Measurements from ENCODE around the gene CEP43.
A peak's percentile ranks its signal among the peaks of the same experiment; 100 is the strongest.

CEP43 gene

DNA sequence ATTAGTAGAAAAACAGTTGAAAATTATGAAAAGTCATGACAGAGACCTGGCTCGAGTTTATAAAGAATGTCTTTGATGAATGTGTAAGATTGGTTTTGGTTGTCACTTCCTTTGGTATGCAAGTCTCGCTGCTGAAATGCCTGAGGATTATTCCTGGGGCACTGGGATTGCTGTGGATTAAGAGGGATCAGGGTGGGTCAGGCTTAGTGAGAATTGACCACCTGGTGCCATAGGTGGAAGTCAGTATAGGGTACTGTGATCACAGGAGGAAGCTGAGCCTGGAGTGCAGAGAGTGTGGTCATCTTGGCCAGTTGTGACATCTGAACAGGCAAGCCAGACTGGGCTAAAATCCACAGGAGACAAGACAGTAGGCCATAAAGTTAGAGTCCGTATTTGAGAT lies 34.9 kb downstream of the CEP43 start:
- H3K27ac ChIP-seq (ENCODE audit: low read length, poor library complexity, severe bottlenecking): no peak overlapping the region
- H3K4me2 ChIP-seq (ENCODE audit: low read length, poor library complexity, severe bottlenecking): peak overlapping the region; percentile 28
- DNase-seq: no peak
- no peaks in the 10 kb centered on the region for H3K9me3 ChIP-seq (ENCODE audit: control insufficient read depth, low read length)
- no peak overlapping the region for H4K8ac ChIP-seq (ENCODE audit: low read length)
- no peaks in the 10 kb centered on the region for H3K27me3 ChIP-seq (ENCODE audit: control insufficient read depth in 1 of 2, insufficient read depth in 1 of 2, low read length in 2 of 2)
- H3K79me1 ChIP-seq (replicated peaks; ENCODE audit: low read length, poor library complexity, severe bottlenecking): peaks cover 17% of the 10 kb centered on the region
- H4K91ac ChIP-seq (ENCODE audit: low read length): no peak overlapping the region
- H3K4me3 ChIP-seq (ENCODE audit: insufficient read depth in 1 of 2, low read depth in 1 of 2, low read length in 2 of 2): no peak overlapping the region
- H3K23ac ChIP-seq (ENCODE audit: low read length in 2 of 2): peak overlapping the region in 1 of 2 experiments; percentile 91
- no peak overlapping the region for H2BK120ac ChIP-seq (ENCODE audit: low read depth, low read length)
- H2BK5ac ChIP-seq (ENCODE audit: low read depth, low read length, poor library complexity, severe bottlenecking): no peak overlapping the region
- H3K4me1 ChIP-seq (ENCODE audit: control insufficient read depth, insufficient read depth, low read depth, low read length): peaks cover 1% of the 10 kb centered on the region
- peaks cover 37 to 65% of the 10 kb centered on the region in 2 experiments for H3K36me3 ChIP-seq (ENCODE audit: control insufficient read depth in 1 of 2, insufficient read depth in 2 of 2, low read depth in 1 of 2, low read length in 2 of 2)
- no peak overlapping the region for H3K9ac ChIP-seq (ENCODE audit: low read length)
- H3K18ac ChIP-seq (ENCODE audit: low read depth in 1 of 2, low read length in 2 of 2): no peak overlapping the region
- 96% methylated on average over 3 of the region's 3 CpGs for WGBS
- H3K14ac ChIP-seq (ENCODE audit: low read length in 2 of 2): peak overlapping the region in 1 of 2 experiments; percentile 14
- no peak overlapping the region for H2AK5ac ChIP-seq (ENCODE audit: low read length, severe bottlenecking)
- H2BK15ac ChIP-seq (ENCODE audit: low read depth, poor library complexity, severe bottlenecking): no peak overlapping the region
- H2AFZ ChIP-seq (ENCODE audit: low read depth, low read length): no peak overlapping the region
- no peak overlapping the region for H3K4ac ChIP-seq (ENCODE audit: low read depth in 1 of 2, low read length in 2 of 2)
- H2BK12ac ChIP-seq (ENCODE audit: low read length in 2 of 2): no peak overlapping the region

- no peak overlapping the region for H2BK120ac ChIP-seq (ENCODE audit: low read depth, low read length)
- no peak overlapping the region for H2AFZ ChIP-seq (ENCODE audit: low read depth, low read length)
- WGBS: 96% methylated on average over 2 of the region's 3 CpGs
- H3K9me3 ChIP-seq (ENCODE audit: control insufficient read depth, low read length): no peaks in the 10 kb centered on the region
- no peak overlapping the region for H3K23ac ChIP-seq (ENCODE audit: low read length in 2 of 2)
- H3K79me1 ChIP-seq (replicated peaks; ENCODE audit: low read length, poor library complexity, severe bottlenecking): peaks cover 11% of the 10 kb centered on the region
- no peak overlapping the region for H3K4me2 ChIP-seq (ENCODE audit: low read length, poor library complexity, severe bottlenecking)
- H2AK5ac ChIP-seq (ENCODE audit: low read length, severe bottlenecking): no peak overlapping the region
- H3K18ac ChIP-seq (ENCODE audit: low read depth in 1 of 2, low read length in 2 of 2): no peak overlapping the region
- no peak overlapping the region for H3K4ac ChIP-seq (ENCODE audit: low read depth in 1 of 2, low read length in 2 of 2)
- H4K8ac ChIP-seq (ENCODE audit: low read length): no peak overlapping the region
- DNase-seq: no peak
- no peaks in the 10 kb centered on the region for H3K4me1 ChIP-seq (ENCODE audit: control insufficient read depth, insufficient read depth, low read depth, low read length)
- H3K27ac ChIP-seq (ENCODE audit: low read length, poor library complexity, severe bottlenecking): no peak overlapping the region
- no peak overlapping the region for H3K14ac ChIP-seq (ENCODE audit: low read length in 2 of 2)
- peaks cover 26 to 65% of the 10 kb centered on the region in 2 experiments for H3K36me3 ChIP-seq (ENCODE audit: control insufficient read depth in 1 of 2, insufficient read depth in 2 of 2, low read depth in 1 of 2, low read length in 2 of 2)
- no peak overlapping the region for H2BK12ac ChIP-seq (ENCODE audit: low read length in 2 of 2)
- no peak overlapping the region for H3K4me3 ChIP-seq (ENCODE audit: insufficient read depth in 1 of 2, low read depth in 1 of 2, low read length in 2 of 2)
- H4K91ac ChIP-seq (ENCODE audit: low read length): no peak overlapping the region
- no peaks in the 10 kb centered on the region for H3K27me3 ChIP-seq (ENCODE audit: control insufficient read depth in 1 of 2, insufficient read depth in 1 of 2, low read length in 2 of 2)
- H2BK15ac ChIP-seq (ENCODE audit: low read depth, poor library complexity, severe bottlenecking): no peak overlapping the region
- no peak overlapping the region for H2BK5ac ChIP-seq (ENCODE audit: low read depth, low read length, poor library complexity, severe bottlenecking)
- H3K9ac ChIP-seq (ENCODE audit: low read length): no peak overlapping the region
These were observed 38.6 kb downstream of the CEP43 start for GRCh38 chr6:167037762-167038161.

DNA sequence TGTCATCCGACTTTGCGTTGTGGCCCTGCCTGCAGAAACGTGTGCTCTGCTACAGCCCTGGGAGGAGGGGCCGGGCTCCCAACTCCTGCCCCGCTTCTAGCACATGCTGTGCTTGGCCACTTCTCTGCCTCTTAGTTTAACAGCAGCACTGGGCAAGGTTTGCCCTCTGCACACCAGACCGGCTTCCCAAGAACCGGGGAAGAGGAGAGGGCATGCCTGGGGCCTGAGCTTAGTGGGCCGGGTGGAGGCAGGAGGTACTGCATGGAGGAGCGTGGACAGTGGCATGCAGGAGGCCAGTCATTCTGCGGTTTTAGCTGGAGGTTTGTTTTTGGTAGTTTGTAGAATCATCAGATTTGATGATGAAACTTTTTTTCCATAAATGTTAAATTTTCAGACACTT lies 45.5 kb downstream of the CEP43 start:
- Histone ChIP-seq H3K9me3 (ENCODE audit: control insufficient read depth, low read length) (no peaks in the 10 kb centered on the region), H3K9ac (ENCODE audit: low read length) (no peak overlapping the region), H3K4ac (ENCODE audit: low read depth in 1 of 2, low read length in 2 of 2) (no peak overlapping the region), H3K4me3 (ENCODE audit: insufficient read depth in 1 of 2, low read depth in 1 of 2, low read length in 2 of 2) (no peak overlapping the region), H3K79me1 (replicated peaks; ENCODE audit: low read length, poor library complexity, severe bottlenecking) (peaks cover 2% of the 10 kb centered on the region), H2BK15ac (ENCODE audit: low read depth, poor library complexity, severe bottlenecking) (no peak overlapping the region), H3K4me1 (ENCODE audit: control insufficient read depth, insufficient read depth, low read depth, low read length) (no peaks in the 10 kb centered on the region), H3K14ac (ENCODE audit: low read length in 2 of 2) (no peak overlapping the region), H3K18ac (ENCODE audit: low read depth in 1 of 2, low read length in 2 of 2) (no peak overlapping the region), H3K36me3 (ENCODE audit: control insufficient read depth in 1 of 2, insufficient read depth in 2 of 2, low read depth in 1 of 2, low read length in 2 of 2) (peaks cover 14 to 20% of the 10 kb centered on the region in 2 experiments), H3K23ac (ENCODE audit: low read length in 2 of 2) (no peak overlapping the region), H2BK5ac (ENCODE audit: low read depth, low read length, poor library complexity, severe bottlenecking) (no peak overlapping the region), H4K91ac (ENCODE audit: low read length) (no peak overlapping the region), H3K27ac (ENCODE audit: low read length, poor library complexity, severe bottlenecking) (no peak overlapping the region), H2BK120ac (ENCODE audit: low read depth, low read length) (no peak overlapping the region), H2BK12ac (ENCODE audit: low read length in 2 of 2) (no peak overlapping the region), H3K4me2 (ENCODE audit: low read length, poor library complexity, severe bottlenecking) (no peak overlapping the region), H2AK5ac (ENCODE audit: low read length, severe bottlenecking) (no peak overlapping the region), H4K8ac (ENCODE audit: low read length) (no peak overlapping the region), H2AFZ (ENCODE audit: low read depth, low read length) (no peak overlapping the region), H3K27me3 (ENCODE audit: control insufficient read depth in 1 of 2, insufficient read depth in 1 of 2, low read length in 2 of 2) (no peaks in the 10 kb centered on the region)
- DNase-seq: no peak
- WGBS: 82% methylated on average over 9 of the region's 10 CpGs

- no peak overlapping the region for H3K27ac ChIP-seq (ENCODE audit: low read length, poor library complexity, severe bottlenecking)
- DNase-seq: no peak
- H3K4me3 ChIP-seq (ENCODE audit: insufficient read depth in 1 of 2, low read depth in 1 of 2, low read length in 2 of 2): no peak overlapping the region
- no peak overlapping the region for H3K4ac ChIP-seq (ENCODE audit: low read depth in 1 of 2, low read length in 2 of 2)
- H2BK5ac ChIP-seq (ENCODE audit: low read depth, low read length, poor library complexity, severe bottlenecking): no peak overlapping the region
- H2BK15ac ChIP-seq (ENCODE audit: low read depth, poor library complexity, severe bottlenecking): no peak overlapping the region
- no peak overlapping the region for H4K8ac ChIP-seq (ENCODE audit: low read length)
- no peak overlapping the region for H2BK120ac ChIP-seq (ENCODE audit: low read depth, low read length)
- 95% methylated on average over 3 of the region's 6 CpGs for WGBS
- H3K18ac ChIP-seq (ENCODE audit: low read depth in 1 of 2, low read length in 2 of 2): no peak overlapping the region
- no peak overlapping the region for H2AFZ ChIP-seq (ENCODE audit: low read depth, low read length)
- no peak overlapping the region for H3K14ac ChIP-seq (ENCODE audit: low read length in 2 of 2)
- H3K4me2 ChIP-seq (ENCODE audit: low read length, poor library complexity, severe bottlenecking): no peak overlapping the region
- H4K91ac ChIP-seq (ENCODE audit: low read length): no peak overlapping the region
- H3K36me3 ChIP-seq (ENCODE audit: control insufficient read depth in 1 of 2, insufficient read depth in 2 of 2, low read depth in 1 of 2, low read length in 2 of 2): peaks cover 3 to 17% of the 10 kb centered on the region in 2 experiments
- no peak overlapping the region for H3K23ac ChIP-seq (ENCODE audit: low read length in 2 of 2)
- H3K9me3 ChIP-seq (ENCODE audit: control insufficient read depth, low read length): no peaks in the 10 kb centered on the region
- H3K4me1 ChIP-seq (ENCODE audit: control insufficient read depth, insufficient read depth, low read depth, low read length): no peaks in the 10 kb centered on the region
- H3K27me3 ChIP-seq (ENCODE audit: control insufficient read depth in 1 of 2, insufficient read depth in 1 of 2, low read length in 2 of 2): no peaks in the 10 kb centered on the region
- H3K9ac ChIP-seq (ENCODE audit: low read length): no peak overlapping the region
- peaks cover 2% of the 10 kb centered on the region for H3K79me1 ChIP-seq (replicated peaks; ENCODE audit: low read length, poor library complexity, severe bottlenecking)
- H2AK5ac ChIP-seq (ENCODE audit: low read length, severe bottlenecking): no peak overlapping the region
- no peak overlapping the region for H2BK12ac ChIP-seq (ENCODE audit: low read length in 2 of 2)
These were observed 46.8 kb downstream of the CEP43 start for GRCh38 chr6:167045828-167046580.
